Immature natural killer cell (primary cell): Measurements from ENCODE around the gene IL11. TPM values are rescaled to one million over a fixed set of nuclear protein-coding genes. Genes with fewer than 3 reads are reported as not detected.

Experiments used
- polyA plus RNA-seq, 3 donors: library from polyadenylated mRNA; unstranded; fragments of 300-500 nt; fragmentation: Illumina TruSeq; gene quantifications; one replicate each; pipeline ENCODE4 v1.2.3, GENCODE V29; 2021

Gene IL11
- polyA plus RNA-seq, 3 donors from 2014 or later, result not detected

Other genes starting within 250 kb of the IL11 start
- gene TNNT1, start 221.3 kb downstream of the IL11 start, polyA plus RNA-seq, result not detected
- gene TNNI3, start 212.7 kb downstream of the IL11 start, polyA plus RNA-seq, result 1 to 10 TPM in 1 of 3 donors, not detected in 2; 1.5 TPM
- gene DNAAF3, start 203.8 kb downstream of the IL11 start, polyA plus RNA-seq, result not detected
- gene SYT5, start 190.2 kb downstream of the IL11 start, polyA plus RNA-seq, result under 1 TPM in 2 of 3 donors, not detected in 1; 0.55 to 0.96 TPM
- gene PTPRH, start 161.0 kb downstream of the IL11 start, polyA plus RNA-seq, result not detected
- 1 to 10 TPM in 1 of 3 donors, under 1 TPM in 1, not detected in 1; 0.59 to 2.4 TPM for gene TMEM86B, start 141.7 kb downstream of the IL11 start, polyA plus RNA-seq
- 100 to 1,000 TPM in 1 of 3 donors, 10 to 100 TPM in 2; 43.1 to 123 (median 47.9) TPM for gene PPP6R1, start 111.4 kb downstream of the IL11 start, polyA plus RNA-seq
- gene HSPBP1, start 90.4 kb downstream of the IL11 start, polyA plus RNA-seq, result 10 to 100 TPM; 42.6 to 46.7 (median 46.3) TPM
- not detected for gene BRSK1, start 86.5 kb downstream of the IL11 start, polyA plus RNA-seq
- not detected for gene TMEM150B, start 45.1 kb downstream of the IL11 start, polyA plus RNA-seq
- 1 to 10 TPM in 2 of 3 donors, under 1 TPM in 1; 0.79 to 2.2 (median 2.1) TPM for gene KMT5C, start 30.6 kb downstream of the IL11 start, polyA plus RNA-seq
- gene COX6B2, start 15.7 kb downstream of the IL11 start, polyA plus RNA-seq, result under 1 TPM in 1 of 3 donors, not detected in 2; 0.16 TPM
- gene GARIN5B, start 7.2 kb downstream of the IL11 start, polyA plus RNA-seq, result not detected
- gene TMEM190, start 6.4 kb upstream of the IL11 start, polyA plus RNA-seq, result not detected
- gene TMEM238, start 13.8 kb upstream of the IL11 start, polyA plus RNA-seq, result 1 to 10 TPM in 1 of 3 donors, not detected in 2; 1.0 TPM
- 100 to 1,000 TPM; 118 to 365 (median 350) TPM for gene RPL28, start 15.5 kb upstream of the IL11 start, polyA plus RNA-seq
- gene UBE2S, start 37.3 kb upstream of the IL11 start, polyA plus RNA-seq, result 10 to 100 TPM; 40.2 to 72.1 (median 47.0) TPM
- gene SHISA7, start 72.8 kb upstream of the IL11 start, polyA plus RNA-seq, result not detected
- gene ISOC2, start 91.2 kb upstream of the IL11 start, polyA plus RNA-seq, result 10 to 100 TPM; 30.4 to 46.0 (median 34.2) TPM
- not detected for gene C19orf85, start 94.3 kb upstream of the IL11 start, polyA plus RNA-seq
- gene ZNF628, start 106.2 kb upstream of the IL11 start, polyA plus RNA-seq, result under 1 TPM; 0.14 to 0.72 (median 0.21) TPM
- 1 to 10 TPM in 2 of 3 donors, not detected in 1; 2.7 to 4.8 TPM for gene NAT14, start 114.7 kb upstream of the IL11 start, polyA plus RNA-seq
- gene SSC5D, start 118.0 kb upstream of the IL11 start, polyA plus RNA-seq, result not detected
- not detected for gene SBK2, start 166.7 kb upstream of the IL11 start, polyA plus RNA-seq
- not detected for gene SBK3, start 175.1 kb upstream of the IL11 start, polyA plus RNA-seq
- gene ZNF579, start 210.4 kb upstream of the IL11 start, polyA plus RNA-seq, result under 1 TPM in 2 of 3 donors, not detected in 1; 0.19 to 0.64 TPM
- 1 to 10 TPM in 2 of 3 donors, under 1 TPM in 1; 0.63 to 1.7 (median 1.0) TPM for gene FIZ1, start 229.1 kb upstream of the IL11 start, polyA plus RNA-seq
- gene ZNF524, start 229.8 kb upstream of the IL11 start, polyA plus RNA-seq, result 10 to 100 TPM; 23.9 to 36.4 (median 31.7) TPM
- gene ZNF865, start 235.2 kb upstream of the IL11 start, polyA plus RNA-seq, result under 1 TPM in 2 of 3 donors, not detected in 1; 0.08 to 0.18 TPM